ENCODE data around the gene PRRC2A. TPM values are rescaled to one million over a fixed set of nuclear protein-coding genes. Genes with fewer than 3 reads are reported as not detected.

PRRC2A gene
- total RNA-seq, 1 experiment from 2014 or later: 383 TPM

DNA sequence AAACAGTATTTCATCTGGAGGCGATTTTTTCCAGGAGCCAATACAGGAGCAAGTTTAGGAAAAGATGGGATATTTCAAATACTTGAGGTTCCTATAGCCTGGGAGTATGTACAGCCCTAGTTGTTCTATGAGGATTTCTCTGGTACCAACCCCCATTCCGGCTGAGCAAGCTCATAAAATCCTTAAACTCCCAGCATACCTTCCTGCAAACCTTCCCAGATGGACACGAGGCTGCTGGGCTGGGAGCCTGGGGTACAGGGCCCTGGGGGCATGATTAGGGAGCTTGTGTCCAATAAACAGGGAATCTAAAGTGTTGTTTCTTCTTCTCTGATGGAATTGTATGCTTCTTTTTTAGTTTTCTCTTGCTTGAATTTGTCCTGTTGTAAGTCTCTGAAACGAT lies 1.5 kb downstream of the PRRC2A start:
- Histone ChIP-seq H3K18ac (ENCODE audit: insufficient read length, low read depth, low read length) (no peak overlapping the region), H3K23ac (ENCODE audit: insufficient read length, low read depth, low read length) (no peak overlapping the region), H3K23me2 (ENCODE audit: insufficient read length, low read depth, low read length, poor library complexity, severe bottlenecking) (peaks cover 8% of the 10 kb centered on the region), H2BK12ac (ENCODE audit: insufficient read length, low read depth, low read length) (no peak overlapping the region), H3K4me2 (ENCODE audit: insufficient read depth, insufficient read length, low read length) (peak overlapping the region; percentile 92), H2BK20ac (ENCODE audit: low read depth, low read length, poor library complexity, severe bottlenecking) (no peak overlapping the region), H2AFZ (ENCODE audit: low read length) (no peak overlapping the region), H3T11ph (ENCODE audit: low read length) (no peak overlapping the region), H3K9ac (ENCODE audit: extremely low read depth, insufficient read length, low read length) (peak overlapping the region; percentile 91), H2BK5ac (ENCODE audit: insufficient read length, low read length) (no peak overlapping the region), H2AK5ac (ENCODE audit: insufficient read length, low read length) (no peak overlapping the region), H4K8ac (replicated peaks; ENCODE audit: insufficient read length, low read depth, low read length) (no peak overlapping the region), H3K4ac (ENCODE audit: low read depth, low read length) (no peak overlapping the region), H3K79me1 (ENCODE audit: insufficient read depth, low read depth, low read length, poor library complexity, severe bottlenecking) (peaks cover 4% of the 10 kb centered on the region), H3K27ac (ENCODE audit: insufficient read length, low read depth, low read length) (no peak overlapping the region), H2BK15ac (ENCODE audit: low read depth, low read length) (no peak overlapping the region), H2BK120ac (ENCODE audit: low read depth, low read length, poor library complexity, severe bottlenecking) (no peak overlapping the region), H3K27me3 (ENCODE audit: insufficient read depth, low read length) (no peaks in the 10 kb centered on the region), H3K14ac (ENCODE audit: insufficient read depth, low read length) (no peak overlapping the region), H4K20me1 (ENCODE audit: control insufficient read depth, insufficient read depth, insufficient read length) (no peaks in the 10 kb centered on the region), H3K9me3 (ENCODE audit: control insufficient read depth, low read depth, low read length) (no peaks in the 10 kb centered on the region), H3K56ac (ENCODE audit: insufficient read length, low read depth, low read length) (no peak overlapping the region), H3K79me2 (ENCODE audit: insufficient read depth, low read length) (peaks cover 20% of the 10 kb centered on the region), H4K91ac (ENCODE audit: insufficient read length, low read depth, low read length) (no peak overlapping the region), H3K4me1 (ENCODE audit: insufficient read depth, low read length) (peaks cover 3% of the 10 kb centered on the region; the same call in 1 of the 2 replicates), H4K5ac (ENCODE audit: insufficient read length, low read depth, low read length) (no peak overlapping the region)
- Mint-ChIP-seq H3K36me3 (ENCODE audit: insufficient read depth in 1 of 3, low read depth in 3 of 3) (peaks cover 53 to 59% (median 59%) of the 10 kb centered on the region in 3 experiments), H3K4me1 (peaks cover 14 to 16% of the 10 kb centered on the region in 2 experiments), H3K9me3 (no peaks in the 10 kb centered on the region; a peak in 1 of 5 replicates), H3K27ac (peak overlapping the region; percentile 32 to 99 (median 98); a peak in 6 of 7 replicates), H3K27me3 (ENCODE audit: low read depth) (no peaks in the 10 kb centered on the region), H3K4me3 (peak overlapping the region; percentile 93 to 98)
- TF ChIP-seq, protein P1, sequence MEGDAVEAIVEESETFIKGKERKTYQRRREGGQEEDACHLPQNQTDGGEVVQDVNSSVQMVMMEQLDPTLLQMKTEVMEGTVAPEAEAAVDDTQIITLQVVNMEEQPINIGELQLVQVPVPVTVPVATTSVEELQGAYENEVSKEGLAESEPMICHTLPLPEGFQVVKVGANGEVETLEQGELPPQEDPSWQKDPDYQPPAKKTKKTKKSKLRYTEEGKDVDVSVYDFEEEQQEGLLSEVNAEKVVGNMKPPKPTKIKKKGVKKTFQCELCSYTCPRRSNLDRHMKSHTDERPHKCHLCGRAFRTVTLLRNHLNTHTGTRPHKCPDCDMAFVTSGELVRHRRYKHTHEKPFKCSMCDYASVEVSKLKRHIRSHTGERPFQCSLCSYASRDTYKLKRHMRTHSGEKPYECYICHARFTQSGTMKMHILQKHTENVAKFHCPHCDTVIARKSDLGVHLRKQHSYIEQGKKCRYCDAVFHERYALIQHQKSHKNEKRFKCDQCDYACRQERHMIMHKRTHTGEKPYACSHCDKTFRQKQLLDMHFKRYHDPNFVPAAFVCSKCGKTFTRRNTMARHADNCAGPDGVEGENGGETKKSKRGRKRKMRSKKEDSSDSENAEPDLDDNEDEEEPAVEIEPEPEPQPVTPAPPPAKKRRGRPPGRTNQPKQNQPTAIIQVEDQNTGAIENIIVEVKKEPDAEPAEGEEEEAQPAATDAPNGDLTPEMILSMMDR (conservative IDR thresholded peaks at IDR 0.05): no peak
- WGBS (ENCODE audit: extremely low coverage, insufficient read length, low lambda C conversion rate): no CpG with 5 or more reads among the region's 4 CpGs
- DNase-seq: no peak

Data from H9 (cell line).